ENCODE data around the gene SLC22A16. TPM values are rescaled to one million over a fixed set of nuclear protein-coding genes. Genes with fewer than 3 reads are reported as not detected.
"Not testable (repeated sequence)": the region's sequence is repeated elsewhere in the genome, so short reads cannot be mapped to it uniquely, and the experiment has no call there.

The SLC22A16 gene
- total RNA-seq, 2 experiments from 2014 or later = not detected

DNA sequence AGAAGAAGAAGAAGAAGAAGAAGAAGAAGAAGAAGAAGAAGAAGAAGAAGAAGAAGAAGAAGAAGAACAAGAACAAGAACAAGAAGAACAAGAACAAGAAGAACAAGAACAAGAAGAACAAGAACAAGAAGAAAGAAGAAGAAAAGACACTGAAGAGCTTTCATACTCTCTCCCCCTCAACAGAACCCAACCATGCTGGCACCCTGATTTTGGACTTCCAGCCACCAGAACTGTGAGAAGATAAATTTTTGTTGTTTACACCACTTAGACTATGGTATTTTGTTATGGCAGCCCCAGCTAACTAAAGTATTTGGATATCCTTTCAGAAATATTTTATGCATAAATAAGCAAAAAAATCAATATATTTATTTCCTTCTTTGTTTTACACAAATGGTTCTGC is 36.1 kb upstream of the SLC22A16 start:
- H3K4me1 Mint-ChIP-seq; H3K4me3 Mint-ChIP-seq; CTCF ChIA-PET; H3K27ac Mint-ChIP-seq; DNase-seq; POLR2A ChIA-PET; H3K36me3 Mint-ChIP-seq (ENCODE audit: low read depth); H3K9me3 Mint-ChIP-seq: not testable (repeated sequence)
- peaks cover 10% of the 10 kb centered on the region for H3K27me3 Mint-ChIP-seq

- DNase-seq = no peak
- ChIA-PET POLR2A (no interaction called here), CTCF (interaction anchor here (1.1 to 1.4 kb wide), 2 partner anchors 13 to 54 kb away, joined by 3 read pairs; no protein-coding TSS in a partner anchor)
- H3K4me1 Mint-ChIP-seq = no peaks in the 10 kb centered on the region
- H3K27ac Mint-ChIP-seq = no peak overlapping the region
- H3K4me3 Mint-ChIP-seq = no peak overlapping the region
- H3K9me3 Mint-ChIP-seq = no peaks in the 10 kb centered on the region
- H3K36me3 Mint-ChIP-seq (ENCODE audit: low read depth) = no peaks in the 10 kb centered on the region
- peaks cover 8% of the 10 kb centered on the region for H3K27me3 Mint-ChIP-seq
Measured at GRCh38 chr6:110511401-110511800, 35.0 kb upstream of the SLC22A16 start.

- no peak overlapping the region for H3K27ac Mint-ChIP-seq
- CTCF ChIA-PET = no interaction called here
- H3K27me3 Mint-ChIP-seq = peaks cover 12% of the 10 kb centered on the region
- no peak overlapping the region for H3K4me3 Mint-ChIP-seq
- no peaks in the 10 kb centered on the region for H3K4me1 Mint-ChIP-seq
- no peaks in the 10 kb centered on the region for H3K9me3 Mint-ChIP-seq
- POLR2A ChIA-PET = no interaction called here
- DNase-seq = no peak
- no peaks in the 10 kb centered on the region for H3K36me3 Mint-ChIP-seq (ENCODE audit: low read depth)
Measured at GRCh38 chr6:110509617-110510241, 33.3 kb upstream of the SLC22A16 start.

DNA sequence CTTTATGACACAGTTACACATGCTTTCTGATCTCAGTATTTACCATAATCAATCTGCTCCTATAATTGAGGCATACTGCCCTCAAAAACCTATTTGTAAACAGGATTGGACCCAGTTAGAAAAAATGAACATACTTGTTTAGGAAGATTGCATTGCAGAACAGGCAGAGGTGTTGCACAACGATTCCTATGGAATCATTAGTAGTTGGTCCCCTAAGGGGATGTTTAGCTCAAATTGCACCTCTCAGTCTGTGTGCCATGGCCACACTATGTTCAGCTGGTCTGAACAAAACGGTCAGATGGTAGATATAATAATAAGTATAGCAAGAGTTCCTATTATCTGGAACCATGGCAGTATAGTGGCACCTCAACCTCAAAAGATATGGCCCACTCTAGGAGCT is 28.5 kb upstream of the SLC22A16 start:
- H3K36me3 Mint-ChIP-seq (ENCODE audit: low read depth); H3K4me1 Mint-ChIP-seq; H3K4me3 Mint-ChIP-seq; H3K9me3 Mint-ChIP-seq; H3K27ac Mint-ChIP-seq; H3K27me3 Mint-ChIP-seq; POLR2A ChIA-PET; DNase-seq: not testable (repeated sequence)
- CTCF ChIA-PET = interaction anchor here (0.6 kb wide), 1 partner anchor 139 kb away, joined by 4 read pairs; no protein-coding TSS in a partner anchor

GRCh38 chr6:110495949-110496348 is 19.5 kb upstream of the SLC22A16 start:
- CTCF ChIA-PET = no interaction called here
- H3K4me1 Mint-ChIP-seq = no peaks in the 10 kb centered on the region
- no peak overlapping the region for H3K4me3 Mint-ChIP-seq
- no peak for DNase-seq
- H3K27ac Mint-ChIP-seq = no peak overlapping the region
- POLR2A ChIA-PET = no interaction called here
- H3K27me3 Mint-ChIP-seq = peaks cover 15% of the 10 kb centered on the region
- H3K9me3 Mint-ChIP-seq = no peaks in the 10 kb centered on the region
- H3K36me3 Mint-ChIP-seq (ENCODE audit: low read depth) = no peaks in the 10 kb centered on the region

GRCh38 chr6:110493253-110493800 is 16.9 kb upstream of the SLC22A16 start:
- no peaks in the 10 kb centered on the region for H3K4me1 Mint-ChIP-seq
- no peak overlapping the region for H3K27ac Mint-ChIP-seq
- no peaks in the 10 kb centered on the region for H3K36me3 Mint-ChIP-seq (ENCODE audit: low read depth)
- ChIA-PET POLR2A (no interaction called here), CTCF (interaction anchor here (1.3 kb wide), 1 partner anchor 26 kb away, joined by 3 read pairs; no protein-coding TSS in a partner anchor)
- no peaks in the 10 kb centered on the region for H3K9me3 Mint-ChIP-seq
- H3K27me3 Mint-ChIP-seq = peaks cover 20% of the 10 kb centered on the region
- no peak overlapping the region for H3K4me3 Mint-ChIP-seq
- DNase-seq = no peak

DNA sequence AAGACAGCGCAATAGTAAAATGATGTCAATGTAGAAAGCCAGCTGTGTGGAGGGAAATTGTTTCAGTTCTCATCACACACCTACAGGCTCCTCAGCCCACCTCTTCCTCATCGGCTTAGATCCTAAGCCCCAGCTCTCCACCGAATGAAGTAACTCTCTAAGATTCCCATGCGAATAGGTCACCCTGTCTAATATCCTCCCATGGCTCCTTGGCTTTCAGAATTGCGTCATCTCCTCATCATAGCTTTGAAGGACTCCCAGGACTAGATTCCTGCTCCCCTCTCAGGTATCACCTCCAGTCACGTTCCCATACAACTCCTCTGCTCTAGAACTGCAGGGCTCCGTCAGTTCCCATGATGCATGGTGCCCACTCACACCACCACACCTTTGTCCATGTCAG is 16.2 kb upstream of the SLC22A16 start:
- H3K27me3 Mint-ChIP-seq = peaks cover 19% of the 10 kb centered on the region
- DNase-seq = no peak
- H3K4me1 Mint-ChIP-seq = no peaks in the 10 kb centered on the region
- H3K36me3 Mint-ChIP-seq (ENCODE audit: low read depth) = no peaks in the 10 kb centered on the region
- POLR2A ChIA-PET = no interaction called here
- H3K9me3 Mint-ChIP-seq = peaks cover under 1% of the 10 kb centered on the region
- no peak overlapping the region for H3K4me3 Mint-ChIP-seq
- CTCF ChIA-PET = interaction anchor here (1.3 kb wide), 1 partner anchor 27 kb away, joined by 3 read pairs; no protein-coding TSS in a partner anchor
- no peak overlapping the region for H3K27ac Mint-ChIP-seq

DNA sequence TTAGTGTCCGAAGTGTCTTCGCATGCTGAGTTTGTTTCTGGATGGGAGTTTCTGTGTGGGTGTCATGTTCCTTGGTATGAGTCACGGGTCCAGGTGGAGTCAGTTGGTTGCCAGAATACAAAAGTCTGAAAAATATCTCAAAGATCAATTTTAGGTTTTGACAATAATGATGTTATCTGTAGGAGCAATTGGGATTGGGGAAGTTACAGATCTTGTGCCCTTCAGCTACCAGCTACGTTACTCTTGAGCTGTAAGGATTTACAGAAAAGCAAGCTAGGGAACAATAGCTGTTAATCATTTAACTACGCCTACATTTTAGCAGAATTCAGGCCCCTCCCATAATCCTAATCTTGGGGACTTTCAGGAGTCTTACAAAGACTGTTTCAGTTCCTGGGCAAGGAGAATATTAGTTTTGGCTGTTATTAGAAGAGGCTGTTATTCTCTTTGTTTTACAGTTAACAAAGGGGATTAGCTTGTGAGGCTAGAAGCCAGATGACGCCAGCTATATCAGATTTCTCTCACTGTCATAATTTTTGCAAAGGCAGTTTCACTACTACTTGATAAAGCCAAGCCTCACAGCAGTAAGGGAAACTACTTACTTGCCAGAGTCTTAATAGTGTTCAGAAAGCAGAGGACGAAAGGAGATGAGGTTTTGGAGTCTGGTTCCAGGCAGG is 15.4 kb upstream of the SLC22A16 start:
- H3K4me3 Mint-ChIP-seq = no peak overlapping the region
- no peaks in the 10 kb centered on the region for H3K36me3 Mint-ChIP-seq (ENCODE audit: low read depth)
- DNase-seq = no peak
- ChIA-PET CTCF (no interaction called here), POLR2A (no interaction called here)
- peaks cover 22% of the 10 kb centered on the region for H3K27me3 Mint-ChIP-seq
- peaks cover 3% of the 10 kb centered on the region for H3K9me3 Mint-ChIP-seq
- no peak overlapping the region for H3K27ac Mint-ChIP-seq
- H3K4me1 Mint-ChIP-seq = no peaks in the 10 kb centered on the region

GRCh38 chr6:110491299-110491643 is 14.9 kb upstream of the SLC22A16 start:
- peaks cover 25% of the 10 kb centered on the region for H3K27me3 Mint-ChIP-seq
- no peak overlapping the region for H3K4me3 Mint-ChIP-seq
- no peaks in the 10 kb centered on the region for H3K36me3 Mint-ChIP-seq (ENCODE audit: low read depth)
- DNase-seq = no peak
- CTCF ChIA-PET = no interaction called here
- H3K27ac Mint-ChIP-seq = no peak overlapping the region
- no peaks in the 10 kb centered on the region for H3K4me1 Mint-ChIP-seq
- peaks cover 3% of the 10 kb centered on the region for H3K9me3 Mint-ChIP-seq
- POLR2A ChIA-PET = no interaction called here

DNA sequence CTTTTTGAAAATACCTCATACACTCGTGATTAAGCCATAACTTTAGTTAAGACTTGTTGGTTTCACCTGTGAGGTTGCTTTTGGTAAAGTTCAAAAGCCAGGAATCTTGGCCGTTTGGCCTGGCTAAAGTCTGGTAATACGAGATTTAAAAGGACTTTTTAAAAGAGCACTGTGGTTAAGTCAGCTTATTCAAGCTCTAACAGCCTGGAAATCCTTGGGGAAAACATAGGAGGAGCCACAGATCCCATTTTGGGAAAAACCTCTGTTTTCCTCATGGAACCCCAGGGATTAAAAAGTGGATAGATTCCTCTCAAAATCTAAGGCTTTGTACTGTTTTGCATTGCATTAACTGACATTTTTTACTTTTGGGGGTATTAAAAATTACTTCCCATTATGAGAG is 13.7 kb upstream of the SLC22A16 start:
- peaks cover 36% of the 10 kb centered on the region for H3K27me3 Mint-ChIP-seq
- H3K36me3 Mint-ChIP-seq (ENCODE audit: low read depth) = no peaks in the 10 kb centered on the region
- H3K9me3 Mint-ChIP-seq = peaks cover 3% of the 10 kb centered on the region
- no peak overlapping the region for H3K4me3 Mint-ChIP-seq
- no peaks in the 10 kb centered on the region for H3K4me1 Mint-ChIP-seq
- POLR2A ChIA-PET = no interaction called here
- no peak for DNase-seq
- CTCF ChIA-PET = no interaction called here
- no peak overlapping the region for H3K27ac Mint-ChIP-seq

- ChIA-PET CTCF (interaction anchor here (0.6 to 1.3 kb wide), 3 partner anchors 9 to 945 kb away, joined by 3 to 4 read pairs (median 4); no protein-coding TSS in a partner anchor), POLR2A (no interaction called here)
- peaks cover 40% of the 10 kb centered on the region for H3K27me3 Mint-ChIP-seq
- H3K9me3 Mint-ChIP-seq = peaks cover 3% of the 10 kb centered on the region
- no peaks in the 10 kb centered on the region for H3K36me3 Mint-ChIP-seq (ENCODE audit: low read depth)
- no peak overlapping the region for H3K27ac Mint-ChIP-seq
- no peak for DNase-seq
- no peak overlapping the region for H3K4me3 Mint-ChIP-seq
- H3K4me1 Mint-ChIP-seq = no peaks in the 10 kb centered on the region
Measured at GRCh38 chr6:110488606-110489190, 12.3 kb upstream of the SLC22A16 start.

DNA sequence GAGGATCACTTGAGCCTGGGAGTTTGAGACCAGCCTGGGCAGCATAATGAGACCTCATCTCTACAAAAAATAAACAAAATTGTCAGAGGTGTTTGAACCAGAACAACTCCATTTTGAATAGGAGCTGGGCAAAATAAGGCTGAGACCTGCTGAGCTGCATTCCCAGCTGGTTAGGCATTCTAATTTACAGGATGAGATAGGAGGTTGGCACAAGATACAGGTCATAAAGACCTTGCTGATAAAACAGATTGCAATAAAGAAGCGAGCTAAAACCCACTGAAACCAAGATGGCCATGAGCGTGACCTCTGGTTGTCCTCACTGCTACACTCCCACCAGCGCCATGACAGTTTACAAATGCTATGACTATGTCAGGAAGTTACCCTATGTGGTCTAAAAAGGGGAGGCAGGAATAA is 11.6 kb upstream of the SLC22A16 start:
- H3K27ac Mint-ChIP-seq; H3K4me3 Mint-ChIP-seq; H3K9me3 Mint-ChIP-seq; H3K36me3 Mint-ChIP-seq (ENCODE audit: low read depth); POLR2A ChIA-PET; CTCF ChIA-PET; H3K4me1 Mint-ChIP-seq; DNase-seq: not testable (repeated sequence)
- peaks cover 40% of the 10 kb centered on the region for H3K27me3 Mint-ChIP-seq

DNA sequence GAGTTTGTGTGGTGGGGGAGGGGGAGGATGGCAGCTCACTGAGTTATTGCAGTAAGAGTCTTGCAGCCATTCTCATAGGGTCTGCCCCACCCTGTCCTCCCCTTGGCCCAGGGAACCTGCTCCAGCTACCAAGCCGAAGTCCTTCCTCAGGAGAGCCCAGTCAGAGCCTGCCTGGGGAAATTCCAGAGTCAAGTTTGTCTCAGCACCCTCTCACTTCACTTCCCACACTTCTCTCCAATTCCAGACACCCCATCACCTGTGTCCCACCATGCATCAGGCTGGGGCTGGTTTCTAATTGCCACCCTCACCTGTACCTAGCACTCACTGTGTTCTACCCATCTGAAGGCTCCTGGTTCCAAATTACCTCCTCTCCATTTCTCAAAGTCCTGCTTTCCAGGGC is 10.3 kb upstream of the SLC22A16 start:
- Mint-ChIP-seq H3K9me3 (peaks cover 6% of the 10 kb centered on the region), H3K27ac (no peak overlapping the region), H3K27me3 (peaks cover 38% of the 10 kb centered on the region), H3K4me3 (no peak overlapping the region), H3K4me1 (no peaks in the 10 kb centered on the region), H3K36me3 (ENCODE audit: low read depth) (no peaks in the 10 kb centered on the region)
- no peak for DNase-seq
- ChIA-PET POLR2A (no interaction called here), CTCF (no interaction called here)
